Stimulated activated CD4-positive, alpha-beta T cell treated with anti-CD3 and anti-CD28 coated beads, Interleukin-15, amount 100 ng/mL, for 48 hours (primary cell): ENCODE results near the gene PEF1.
A peak's percentile ranks its signal among the peaks of the same experiment; 100 is the strongest.

Experiments used
- DNase-seq, 2 donors: peaks; one replicate each; pipeline ENCODE4 v3.0.0-alpha.2; 2020; ENCODE audit warnings: low read depth in 2 of 2

The PEF1 gene

DNA sequence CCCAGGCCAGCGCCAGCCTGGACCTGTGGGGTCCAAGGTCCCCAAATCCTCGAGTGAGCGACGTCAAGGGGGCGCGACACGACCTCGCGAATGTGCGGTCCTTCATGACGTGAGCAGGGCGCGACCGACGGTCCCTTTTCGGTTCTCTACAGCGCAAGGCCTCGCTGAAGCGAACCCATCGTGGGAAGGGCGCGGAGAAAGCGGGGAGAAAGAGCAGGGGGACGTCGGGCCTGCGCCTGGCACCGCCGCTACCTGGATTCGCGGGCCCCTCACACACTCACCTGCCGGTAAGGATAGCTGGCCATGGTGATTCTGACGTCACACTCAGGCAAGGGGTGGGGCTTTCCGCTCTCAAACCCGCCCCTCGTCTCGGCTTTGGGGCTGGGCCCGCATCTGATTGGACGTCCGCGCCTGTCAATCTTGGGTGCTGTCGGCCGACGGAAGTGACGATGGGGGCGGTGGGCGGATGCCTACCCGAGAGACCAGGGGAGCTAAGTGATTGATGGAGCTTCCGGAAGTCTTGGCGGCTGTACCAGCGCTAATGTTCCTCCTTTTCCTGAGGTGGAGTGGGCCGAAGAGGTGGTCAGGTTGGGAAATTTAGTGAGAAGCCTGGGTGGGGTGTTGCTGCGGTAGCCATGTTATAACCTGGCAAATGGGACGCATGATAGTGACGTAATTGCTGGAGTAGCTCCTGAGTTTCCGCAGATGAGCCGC lies at the start of gene PEF1:
TSS of gene PEF1 (minus strand) at position 317 of the 714 bp plus-strand sequence. CDS start at position 305, 12 bp downstream.
- peak; percentile 98 to 99 for DNase-seq

DNA sequence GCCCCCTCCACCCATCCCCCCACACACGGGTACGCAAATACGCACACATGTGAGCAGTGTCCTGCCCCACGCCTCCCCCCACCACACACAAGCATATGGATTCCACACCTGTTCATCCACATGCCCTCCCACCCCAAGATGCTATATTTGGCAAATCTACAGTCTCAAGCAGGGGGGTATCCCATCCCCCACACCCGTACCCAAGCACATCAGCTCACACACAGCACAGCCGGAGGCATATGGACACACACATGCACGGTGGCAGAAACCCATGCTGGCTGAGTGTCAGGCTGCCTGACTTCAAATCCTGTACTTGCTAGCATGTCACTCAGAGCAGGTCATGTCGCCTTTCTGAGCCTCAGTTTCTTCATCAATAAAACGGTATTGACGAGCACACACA lies 48.6 kb upstream of the PEF1 start:
- DNase-seq = no peak

DNA sequence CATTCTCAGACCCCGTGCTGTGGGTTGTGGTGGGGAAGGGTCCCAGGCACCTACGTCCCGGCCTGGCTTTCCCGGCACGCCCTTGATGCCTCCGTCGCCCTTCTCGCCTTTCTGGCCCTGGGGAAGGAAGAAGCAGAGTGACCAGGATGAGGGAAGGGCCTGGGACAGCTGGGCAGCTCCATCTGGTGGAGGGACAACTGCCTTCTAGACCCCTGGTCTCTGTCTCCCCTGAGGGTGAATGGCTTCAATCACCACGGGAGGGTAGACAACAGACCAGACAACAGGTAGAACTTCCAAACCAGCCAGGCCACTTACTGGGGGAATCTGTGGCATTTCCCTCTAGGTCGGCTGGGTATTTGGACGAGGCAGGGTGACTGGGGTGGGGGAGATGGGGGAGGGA lies 47.3 kb upstream of the PEF1 start:
- DNase-seq = no peak

DNA sequence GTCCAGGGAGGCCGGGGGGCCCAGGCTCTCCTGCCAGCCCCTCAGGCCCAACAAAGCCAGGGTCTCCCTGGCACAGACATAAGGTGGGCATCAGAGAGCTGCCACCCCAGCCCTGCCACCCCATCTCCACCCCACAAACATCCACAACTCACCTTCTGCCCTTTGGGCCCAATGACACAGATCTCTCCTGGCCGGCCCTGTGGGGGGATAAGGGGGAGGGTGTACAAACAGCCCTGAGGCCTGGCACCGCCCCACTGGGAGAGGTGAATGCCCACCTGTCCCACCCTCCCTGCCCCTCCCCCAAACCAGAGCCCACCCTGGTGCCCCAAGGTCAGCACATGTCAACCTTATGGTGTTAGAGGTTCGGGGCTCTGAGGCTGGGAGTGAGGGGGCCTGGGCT lies 46.8 kb upstream of the PEF1 start:
- no peak for DNase-seq

GRCh38 chr1:31690921-31691320 lies 46.2 kb upstream of the PEF1 start:
- DNase-seq = no peak

DNA sequence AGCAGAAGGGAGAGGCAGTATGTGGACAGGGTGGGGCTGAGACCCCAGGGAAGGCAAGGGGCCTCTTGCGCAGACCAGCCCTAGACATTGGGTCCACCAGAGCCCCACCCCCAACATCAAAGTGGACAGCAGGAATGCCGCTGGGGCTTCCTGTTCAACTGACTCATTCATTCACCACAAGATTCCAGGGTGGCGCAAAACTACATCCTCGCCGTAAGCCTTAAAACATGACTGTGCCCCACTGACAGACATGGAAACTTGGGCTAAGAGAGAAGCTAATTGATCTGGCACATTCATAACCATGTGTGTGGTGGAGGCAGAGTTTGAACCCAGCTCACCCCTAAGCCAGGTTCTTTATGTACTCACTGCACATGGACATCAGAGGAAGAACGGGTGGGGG lies 45.2 kb upstream of the PEF1 start:
- DNase-seq = no peak

DNA sequence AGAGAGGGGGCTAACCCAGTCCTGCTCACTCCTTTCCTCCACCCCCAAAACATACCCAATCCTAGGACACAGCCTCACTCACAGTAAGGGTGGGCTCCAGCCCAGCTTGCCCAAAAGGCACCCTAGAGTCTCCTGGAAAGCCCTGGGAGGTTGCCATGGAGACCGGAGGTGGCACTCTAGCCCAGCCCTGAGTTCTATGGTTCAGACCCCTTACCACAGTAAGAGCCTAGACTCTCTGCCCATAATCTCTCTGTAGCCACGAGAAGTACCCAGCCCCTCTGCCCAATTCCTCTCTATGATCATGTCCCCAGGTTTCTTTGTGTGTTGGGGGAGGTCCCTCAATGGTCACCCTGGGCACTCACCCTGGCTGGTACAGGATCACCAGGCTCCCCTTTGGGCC lies 44.7 kb upstream of the PEF1 start:
- no peak for DNase-seq

DNA sequence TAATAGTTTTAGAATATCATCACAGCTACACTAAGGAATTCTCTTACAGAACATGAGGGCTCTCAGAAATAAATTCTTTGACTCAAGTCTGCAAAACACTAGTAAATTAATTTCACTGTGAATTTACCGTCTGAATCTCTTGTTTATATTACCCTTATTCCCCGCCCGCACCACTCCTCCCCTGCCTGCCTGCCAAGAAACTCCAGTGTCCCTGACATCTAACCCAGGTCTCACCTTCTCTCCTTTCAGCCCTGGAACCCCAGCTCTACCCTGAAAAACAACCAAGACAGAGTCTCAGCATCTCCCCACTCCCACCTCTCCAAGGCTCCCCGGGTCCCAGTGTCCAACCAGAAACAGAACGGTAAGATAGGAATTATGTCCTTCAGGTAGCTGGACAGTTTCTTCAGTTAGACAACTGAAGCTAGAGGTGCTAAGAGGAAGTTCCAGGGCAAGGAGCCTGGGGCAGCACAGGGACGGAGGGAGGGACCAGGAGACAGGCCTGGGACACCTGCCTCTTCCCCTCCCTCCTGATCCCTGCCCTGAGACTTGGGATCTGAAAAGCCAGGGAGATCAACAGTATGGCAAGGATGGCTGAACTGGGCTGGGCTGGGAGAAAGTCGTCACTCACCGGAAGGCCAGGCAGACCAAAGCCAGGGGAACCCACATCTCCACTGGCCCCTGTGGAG lies 43.7 kb upstream of the PEF1 start:
- DNase-seq = no peak

GRCh38 chr1:31687601-31688000 lies 42.9 kb upstream of the PEF1 start:
- no peak for DNase-seq

DNA sequence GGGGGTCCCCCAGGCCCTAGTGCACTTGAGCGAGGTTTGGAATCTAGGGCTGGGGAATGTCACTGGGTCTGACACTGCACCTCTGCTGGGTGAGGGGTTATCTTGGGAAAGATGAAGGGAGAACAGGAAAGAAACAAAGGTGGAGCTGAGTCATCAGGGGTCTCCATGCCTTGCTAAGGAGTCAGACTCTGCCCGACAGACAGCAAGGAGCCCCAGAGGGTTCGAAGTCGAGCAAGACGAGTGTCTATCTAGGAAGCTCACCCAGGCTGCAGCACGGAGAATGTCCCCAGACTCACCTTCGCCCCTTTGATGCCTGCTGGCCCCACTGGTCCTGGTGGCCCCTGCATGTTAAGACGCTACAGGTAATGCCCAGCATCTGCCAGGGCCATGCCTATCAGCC lies 41.1 kb upstream of the PEF1 start:
- DNase-seq = no peak

GRCh38 chr1:31683997-31684396 lies 39.3 kb upstream of the PEF1 start:
- no peak for DNase-seq

DNA sequence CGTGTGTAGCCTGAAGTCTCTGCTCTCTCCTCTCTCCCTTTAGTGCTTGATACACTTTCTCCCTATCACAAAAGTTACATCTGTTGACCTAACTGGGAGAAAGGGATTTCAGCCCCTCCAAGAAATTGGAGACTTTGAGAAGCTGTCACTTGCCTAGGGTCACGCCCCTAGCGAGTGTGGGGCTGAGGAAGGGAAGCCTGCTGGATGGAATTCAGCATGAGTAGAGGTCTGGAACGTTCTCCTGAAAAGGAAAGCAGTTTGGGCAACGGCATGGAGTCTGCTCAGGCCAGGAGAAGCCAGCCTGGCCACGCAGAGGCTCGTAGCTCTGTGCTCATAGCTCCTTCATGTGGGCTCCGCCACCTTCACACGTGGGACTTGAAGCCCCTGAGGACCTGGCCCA lies 36.7 kb upstream of the PEF1 start:
- DNase-seq = no peak

GRCh38 chr1:31679676-31680230 lies 35.1 kb upstream of the PEF1 start:
- no peak for DNase-seq

GRCh38 chr1:31679091-31679490 lies 34.4 kb upstream of the PEF1 start:
- no peak for DNase-seq

- no peak for DNase-seq
Observed at GRCh38 chr1:31678681-31679080, 34.0 kb upstream of the PEF1 start.

- DNase-seq = no peak
Observed at GRCh38 chr1:31677949-31678348, 33.3 kb upstream of the PEF1 start.

DNA sequence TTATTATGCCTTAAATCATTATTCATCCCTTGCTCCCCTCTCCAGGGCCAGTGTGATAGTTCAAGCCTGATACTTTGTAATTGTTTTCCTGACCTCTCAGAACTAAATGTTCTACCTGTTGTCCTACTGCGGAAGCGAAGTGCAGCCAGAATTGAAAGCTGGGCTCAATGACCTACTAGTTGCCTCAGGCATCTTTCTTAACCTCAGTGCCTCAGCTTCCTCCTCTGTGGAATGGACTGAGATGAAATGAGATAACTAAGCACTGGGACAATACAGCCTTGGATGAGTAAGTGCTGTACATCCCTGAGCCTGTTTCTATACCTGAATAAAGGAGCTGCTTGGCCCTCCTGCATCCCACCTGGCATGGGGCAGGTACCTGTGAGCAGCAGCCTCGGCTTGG lies 32.7 kb upstream of the PEF1 start:
- no peak for DNase-seq

DNA sequence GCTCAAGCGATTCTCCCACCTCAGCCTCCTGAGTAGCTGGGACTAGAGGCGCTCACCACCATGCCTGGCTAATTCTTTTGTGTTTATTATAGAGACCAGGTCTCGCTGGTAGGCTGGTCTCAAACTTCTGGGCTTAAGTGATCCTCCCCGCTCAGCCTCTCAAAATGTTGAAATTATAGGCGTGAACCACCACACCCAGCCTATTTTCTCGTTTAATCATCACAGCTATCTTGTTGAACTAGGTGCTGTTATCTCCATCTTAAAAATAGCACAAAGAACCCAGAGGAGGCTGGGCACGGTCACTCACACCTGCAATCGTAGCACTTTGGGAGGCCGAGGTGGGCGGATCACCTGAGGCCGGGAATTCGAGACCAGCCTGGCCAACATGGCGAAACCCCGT lies 31.1 kb upstream of the PEF1 start:
- no peak for DNase-seq

- no peak for DNase-seq
Observed at GRCh38 chr1:31675161-31675560, 30.5 kb upstream of the PEF1 start.

- no peak for DNase-seq
Observed at GRCh38 chr1:31674626-31675025, 29.9 kb upstream of the PEF1 start.

DNA sequence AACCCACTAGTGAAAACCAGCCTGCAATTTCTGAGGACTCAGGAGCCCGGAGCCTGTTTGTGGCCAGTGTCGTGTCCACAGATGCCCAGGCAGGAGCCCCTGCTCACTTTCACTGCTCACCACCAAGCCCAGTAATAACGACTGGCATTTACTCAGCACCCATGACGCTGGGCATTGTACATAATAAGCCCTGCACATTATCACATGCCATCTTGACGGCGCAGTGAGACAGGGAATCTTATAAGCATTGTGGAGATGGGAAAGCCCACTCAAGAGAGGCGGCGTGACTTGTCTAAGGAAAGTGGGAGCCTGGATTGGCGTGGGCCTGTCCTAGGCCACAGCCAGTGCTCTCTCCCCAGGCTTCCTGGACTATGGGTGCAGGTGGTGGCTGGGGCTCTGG lies 28.8 kb upstream of the PEF1 start:
- DNase-seq = no peak

DNA sequence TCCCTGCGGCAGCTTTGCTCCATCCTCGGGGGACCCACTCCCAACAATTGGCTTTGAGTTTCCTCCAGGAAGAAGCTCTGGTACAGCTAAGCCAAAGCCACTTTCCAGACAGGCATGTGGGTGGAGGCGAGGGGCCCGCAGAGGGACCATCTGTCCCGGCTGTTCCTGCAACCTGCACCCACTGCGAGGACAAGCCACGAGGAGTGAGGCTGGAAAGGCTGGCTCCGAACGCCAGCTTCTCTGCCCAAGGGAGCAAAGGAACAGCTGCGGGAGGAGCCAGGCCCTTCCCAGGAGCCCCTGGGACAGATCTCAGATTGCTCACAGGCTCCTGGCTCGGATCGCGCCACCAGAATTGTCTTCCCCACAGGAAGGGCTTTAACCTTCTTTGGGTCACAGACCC lies 28.3 kb upstream of the PEF1 start:
- DNase-seq = no peak

GRCh38 chr1:31671561-31672201 lies 27.0 kb upstream of the PEF1 start:
- no peak for DNase-seq
